K562 (cell line): ENCODE measurements around the gene CACNG5. TPM values are rescaled to one million over a fixed set of nuclear protein-coding genes. Genes with fewer than 3 reads are reported as not detected.

Experiments used
- ATAC-seq: fragments of 200-7000 bp; cut with Tn5 transposase; 3 replicates; pipeline ENCODE4 v1.9.1; 2020; ENCODE audit warnings: moderate library complexity
- BruUV-seq: library from RNA; stranded (reverse); fragments of 400-500 nt; replicated peaks from 2 replicates; lab custom pipeline; 2021; lab: Mats Ljungman, UMichigan
- CTCF ChIA-PET: fragments of 300-600 bp; formaldehyde crosslinking; extraction: SDS; loops from one replicate; lab custom pipeline; 2021; ENCODE audit warnings: low intra/inter-chr PET ratio; lab: Yijun Ruan, JAX
- POLR2A ChIA-PET: fragments of 300-600, 350-650 bp; sonication (Branson Sonifier 250); formaldehyde crosslinking; extraction: SDS; loops from one replicate; lab custom pipeline; 2021; ENCODE audit warnings: antibody characterized with exemption, inconsistent platforms; lab: Yijun Ruan, JAX
- DNase-seq, 4 experiments: peaks; one replicate each; pipeline versions ENCODE4 v3.0.0 to v3.0.0-alpha.2; 2011 to 2018; ENCODE audit warnings: low spot score in 3 of 4, mixed read lengths in 3 of 4; ENCODE audit errors: extremely low read depth in 1 of 4
- FAIRE-seq: peaks from 2 replicates; lab custom pipeline; 2011; peaks lifted over from hg19 to GRCh38; lab: Jason Lieb, UNC
- H2AFZ ChIP-seq: 2 replicates; pipeline ENCODE4 v1.6.0; 2011; ENCODE audit warnings: low read depth, low read length, control low read depth, inconsistent platforms
- H3K27ac ChIP-seq: fragments of 200-600 bp; 3 replicates; pipeline ENCODE4 v1.8.0; 2011; ENCODE audit warnings: low read depth, mild to moderate bottlenecking, control low read depth, inconsistent platforms, low read length, moderate library complexity, mixed read lengths; ENCODE audit errors: extremely low read depth
- H3K27me3 ChIP-seq, 2 experiments: fragments of 300-600 bp in 1 of 2; 2 replicates in 1 of 2; 3 replicates in 1 of 2; pipeline versions ENCODE4 v1.6.0 to v1.8.0; 2011; ENCODE audit warnings: inconsistent platforms in 2 of 2, low read length in 2 of 2, mild to moderate bottlenecking in 1 of 2, mixed read lengths in 1 of 2, moderate library complexity in 1 of 2; ENCODE audit not compliant: control insufficient read depth in 2 of 2, insufficient read depth in 2 of 2
- H3K36me3 ChIP-seq: fragments of 300-600 bp; 3 replicates; pipeline ENCODE4 v1.8.0; 2011; ENCODE audit warnings: mild to moderate bottlenecking, low read length, inconsistent platforms; ENCODE audit not compliant: control insufficient read depth, insufficient read depth
- H3K4me1 ChIP-seq, 2 experiments: fragments of 200-600 bp in 1 of 2; replicated peaks in 1 of 2; 2 replicates in 1 of 2; 3 replicates in 1 of 2; pipeline versions ENCODE4 v1.5.1 to v1.8.0; 2011; ENCODE audit warnings: inconsistent platforms in 2 of 2, low read length in 2 of 2, mild to moderate bottlenecking in 1 of 2, mixed read lengths in 1 of 2, moderate library complexity in 1 of 2; ENCODE audit not compliant: control insufficient read depth in 2 of 2, insufficient read depth in 2 of 2
- H3K4me2 ChIP-seq: 2 replicates; pipeline ENCODE4 v1.6.1; 2011; ENCODE audit warnings: low read length, control low read depth, inconsistent platforms, mixed read lengths; ENCODE audit not compliant: insufficient read depth
- H3K4me3 ChIP-seq: fragments of 200-600 bp; sonication (generic), shearing (Covaris generic); 2 replicates; pipeline ENCODE4 v1.5.1; 2016; ENCODE audit warnings: control low read depth, inconsistent platforms
- H3K79me2 ChIP-seq: fragments of 200-600 bp; 3 replicates; pipeline ENCODE4 v1.8.0; 2011; ENCODE audit warnings: low read length, inconsistent platforms; ENCODE audit not compliant: control insufficient read depth, insufficient read depth
- H3K9ac ChIP-seq, 2 experiments: 2 replicates each; pipeline versions ENCODE4 v1.6.0 to v1.6.1; 2011; ENCODE audit warnings: low read depth in 2 of 2, low read length in 2 of 2, control low read depth in 1 of 2, inconsistent platforms in 1 of 2, mild to moderate bottlenecking in 1 of 2, mixed read lengths in 1 of 2; ENCODE audit not compliant: insufficient read depth in 1 of 2
- H3K9me1 ChIP-seq: one replicate; pipeline ENCODE4 v1.6.0; 2011; ENCODE audit warnings: inconsistent platforms, mild to moderate bottlenecking, low read length, moderate library complexity; ENCODE audit not compliant: control insufficient read depth, insufficient read depth
- H3K9me3 ChIP-seq: replicated peaks from 2 replicates; pipeline ENCODE4 v1.5.1; 2011; ENCODE audit warnings: low read depth, low read length, inconsistent platforms; ENCODE audit not compliant: control insufficient read depth, insufficient read depth
- H4K20me1 ChIP-seq: replicated peaks from 2 replicates; pipeline ENCODE4 v1.6.1; 2011; ENCODE audit warnings: low read length, inconsistent platforms, mixed read lengths; ENCODE audit not compliant: control insufficient read depth, insufficient read depth
- ATF6 ChIP-seq: sonication (generic); formaldehyde crosslinking; IDR thresholded peaks from 2 replicates; pipeline ENCODE4 v1.4.0; 2020; ENCODE audit warnings: mild to moderate bottlenecking, missing genetic modification reagents
- NEUROD1 ChIP-seq: fragments of 150-350 bp; IDR thresholded peaks from 2 replicates; pipeline ENCODE4 v1.6.1; 2014; ENCODE audit warnings: borderline replicate concordance, low read length, low read depth; ENCODE audit not compliant: partially characterized antibody
- XRCC4 ChIP-seq: IDR thresholded peaks from one replicate; pipeline ENCODE4 v1.6.1; 2011; ENCODE audit not compliant: insufficient read depth, insufficient read length; ENCODE audit errors: extremely low read depth
- ZNF146 ChIP-seq: IDR thresholded peaks from one replicate; pipeline ENCODE4 v1.6.1; 2018; ENCODE audit warnings: missing compliant biosample characterization; ENCODE audit not compliant: unreplicated experiment
- ZNF316 ChIP-seq: fragments of 450-650 bp; IDR thresholded peaks from 2 replicates; pipeline ENCODE4 v1.6.1; 2016
- WGBS: fragments of 100-300 bp; shearing (Covaris generic); methylation state at CpG from one replicate; pipeline ENCODE4 v1.1.6; 2016; ENCODE audit warnings: low coverage, mixed read lengths; ENCODE audit not compliant: insufficient coverage; ENCODE audit errors: missing lambda C conversion rate; 5-methylcytosine and 5-hydroxymethylcytosine counted together
- in situ Hi-C: fragments of 300-500 bp; cut with MboI; formaldehyde crosslinking; loops from 4 replicates; pipeline ENCODE4 v1.15.0; 2018; ENCODE audit warnings: inconsistent platforms, mixed read lengths
- intact Hi-C: fragments of 100-400 bp; cut with micrococcal nuclease; formaldehyde crosslinking; loops from 2 replicates; pipeline ENCODE4 v1.14.2; 2022
- polyA plus RNA-seq, 8 experiments: library from polyadenylated mRNA; depleted of rRNA in 4 of 8; stranded (reverse) in 5 of 8; unstranded in 3 of 8; fragments of >200 nt; fragmentation: Nextera tagmentation in 2 of 8; fragmentation: Illumina TruSeq in 1 of 8; extraction: Ambion mirVana in 2 of 8; extraction: Trizol in 1 of 8; gene quantifications; 2 replicates each; pipeline versions ENCODE4 v1.2.1 to v1.2.3, GENCODE V29; 2011 to 2014; ENCODE audit warnings: inconsistent platforms in 1 of 8, missing spikeins in 1 of 8
- total RNA-seq, 7 experiments: library from RNA; depleted of rRNA in 6 of 7; stranded (reverse); fragments of >200 nt in 6 of 7; fragmentation: Illumina TruSeq in 2 of 7; extraction: Trizol in 2 of 7; gene quantifications; 2 replicates each; pipeline versions ENCODE4 v1.2.1 to v1.2.3, GENCODE V29; 2011 to 2021; ENCODE audit warnings: low replicate concordance in 1 of 7

CACNG5 gene
- total and polyA plus RNA-seq, 9 of the 15 experiments (the other 6 are each of a cell fraction or from before 2014, with no cell fraction given), result not detected

- H3K36me3 ChIP-seq, result no peaks in the 10 kb centered on the region
- no peak overlapping the region for H3K4me3 ChIP-seq
- WGBS, result 2% methylated on average over 2 of the region's 2 CpGs
- no peaks in the 10 kb centered on the region for H3K79me2 ChIP-seq
- no peak overlapping the region for H3K27ac ChIP-seq
- H2AFZ ChIP-seq, result no peak overlapping the region
- ChIA-PET CTCF (no interaction called here), POLR2A (no interaction called here)
- TF ChIP-seq ZNF146 (CRISPR knock-in tag) (no peak), ZNF316 (no peak), NEUROD1 (no peak), ATF6 (CRISPR knock-in tag) (no peak), XRCC4 (no peak)
- FAIRE-seq (no peak), ATAC-seq (no peak), DNase-seq (no peak)
- H3K27me3 ChIP-seq, result peaks cover 0 to 4% of the 10 kb centered on the region in 2 experiments; a peak in 1 of 5 replicates
- no peaks in the 10 kb centered on the region for H4K20me1 ChIP-seq
- intact Hi-C loops (no loop called here), in situ Hi-C loops (no loop called here)
- no peak overlapping the region for H3K4me2 ChIP-seq
- no TSS peak for BruUV-seq
- H3K9me3 ChIP-seq, result no peaks in the 10 kb centered on the region; the same call in 1 of the 2 replicates
- H3K9me1 ChIP-seq, result no peaks in the 10 kb centered on the region
- H3K9ac ChIP-seq, result no peak overlapping the region
- H3K4me1 ChIP-seq, result no peaks in the 10 kb centered on the region
Observed at GRCh38 chr17:66932311-66932710, 97.4 kb downstream of the CACNG5 start.
